Gastroesophageal sphincter (tissue), 3 donors: ENCODE results near the gene RHOG.

Source experiments
- POLR2A ChIP-seq, 2 donors: fragments of 450-650 bp; IDR thresholded peaks; one replicate each; pipeline ENCODE4 v1.6.1; 2017; ENCODE audit warnings: antibody characterized with exemption in 2 of 2, mild to moderate bottlenecking in 2 of 2, moderate library complexity in 1 of 2
- TF ChIP-seq, protein P1 (sequence below), 4 experiments: fragments of 200-600 bp in 2 of 4; fragments of 450-650 bp in 2 of 4; sonication (generic) in 1 of 4; IDR thresholded peaks; one replicate each; pipeline ENCODE4 v1.5.1; 2017 to 2019; ENCODE audit warnings: antibody characterized with exemption in 4 of 4, mild to moderate bottlenecking in 2 of 4, moderate library complexity in 2 of 4

DNA sequence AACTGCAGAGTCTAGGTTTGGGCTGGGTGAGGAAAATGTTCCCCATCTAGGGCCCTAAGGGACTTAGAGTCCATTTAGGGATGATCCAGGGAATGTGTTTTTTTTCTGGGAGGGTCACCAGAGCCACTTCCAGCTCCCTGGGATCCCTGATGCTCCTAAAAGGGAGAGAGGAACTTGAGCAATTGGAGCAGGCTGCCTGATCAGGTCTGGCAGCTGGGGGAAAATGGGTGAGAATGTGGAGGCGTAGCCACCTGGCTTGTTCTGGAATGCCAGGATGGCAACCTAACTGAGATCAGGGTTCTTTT lies 31.2 kb downstream of the RHOG start:
- TF ChIP-seq POLR2A (IDR thresholded peaks at IDR 0.05) = no peak
- TF ChIP-seq, protein P1, sequence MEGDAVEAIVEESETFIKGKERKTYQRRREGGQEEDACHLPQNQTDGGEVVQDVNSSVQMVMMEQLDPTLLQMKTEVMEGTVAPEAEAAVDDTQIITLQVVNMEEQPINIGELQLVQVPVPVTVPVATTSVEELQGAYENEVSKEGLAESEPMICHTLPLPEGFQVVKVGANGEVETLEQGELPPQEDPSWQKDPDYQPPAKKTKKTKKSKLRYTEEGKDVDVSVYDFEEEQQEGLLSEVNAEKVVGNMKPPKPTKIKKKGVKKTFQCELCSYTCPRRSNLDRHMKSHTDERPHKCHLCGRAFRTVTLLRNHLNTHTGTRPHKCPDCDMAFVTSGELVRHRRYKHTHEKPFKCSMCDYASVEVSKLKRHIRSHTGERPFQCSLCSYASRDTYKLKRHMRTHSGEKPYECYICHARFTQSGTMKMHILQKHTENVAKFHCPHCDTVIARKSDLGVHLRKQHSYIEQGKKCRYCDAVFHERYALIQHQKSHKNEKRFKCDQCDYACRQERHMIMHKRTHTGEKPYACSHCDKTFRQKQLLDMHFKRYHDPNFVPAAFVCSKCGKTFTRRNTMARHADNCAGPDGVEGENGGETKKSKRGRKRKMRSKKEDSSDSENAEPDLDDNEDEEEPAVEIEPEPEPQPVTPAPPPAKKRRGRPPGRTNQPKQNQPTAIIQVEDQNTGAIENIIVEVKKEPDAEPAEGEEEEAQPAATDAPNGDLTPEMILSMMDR (IDR thresholded peaks at IDR 0.05) = no peak
